Liver (tissue), 9 donors: ENCODE data around the gene PRDM8. TPM values are rescaled to one million over a fixed set of nuclear protein-coding genes. Genes with fewer than 3 reads are reported as not detected.

Source experiments
- DNase-seq: peaks from one replicate; pipeline ENCODE4 v3.0.0-alpha.2; 2017; ENCODE audit warnings: low spot score
- H3K27ac ChIP-seq, 2 donors: one replicate each; pipeline ENCODE4 v1.7.0; 2013; ENCODE audit warnings: inconsistent platforms in 2 of 2, low read length in 2 of 2, control low read depth in 1 of 2, low read depth in 1 of 2, mild to moderate bottlenecking in 1 of 2
- H3K27me3 ChIP-seq, 4 donors: one replicate each; pipeline versions ENCODE4 v1.6.1 to v1.7.0; 2013; ENCODE audit warnings: low read length in 3 of 4, inconsistent platforms in 1 of 4, mild to moderate bottlenecking in 1 of 4, moderate library complexity in 1 of 4; ENCODE audit not compliant: control insufficient read depth in 4 of 4, insufficient read depth in 4 of 4
- H3K36me3 ChIP-seq, 4 donors: one replicate each; pipeline versions ENCODE4 v1.6.1 to v1.7.0; 2013; ENCODE audit warnings: low read length in 3 of 4, mild to moderate bottlenecking in 3 of 4, low read depth in 1 of 4, moderate library complexity in 1 of 4; ENCODE audit not compliant: control insufficient read depth in 4 of 4, insufficient read depth in 3 of 4
- H3K4me1 ChIP-seq, 4 donors: one replicate each; pipeline versions ENCODE4 v1.6.1 to v1.7.0; 2013; ENCODE audit warnings: low read length in 3 of 4, mild to moderate bottlenecking in 3 of 4, moderate library complexity in 1 of 4; ENCODE audit not compliant: control insufficient read depth in 4 of 4, insufficient read depth in 4 of 4
- H3K4me3 ChIP-seq, 3 donors: one replicate each; pipeline versions ENCODE4 v1.6.1 to v1.7.0; 2013; ENCODE audit warnings: low read length in 3 of 3, control low read depth in 1 of 3, low read depth in 1 of 3, mild to moderate bottlenecking in 1 of 3
- H3K9ac ChIP-seq, 2 donors: one replicate each; pipeline ENCODE4 v1.7.0; 2013; ENCODE audit warnings: low read length in 2 of 2, mild to moderate bottlenecking in 2 of 2, moderate library complexity in 2 of 2, control low read depth in 1 of 2, low read depth in 1 of 2
- H3K9me3 ChIP-seq, 4 donors: one replicate each; pipeline versions ENCODE4 v1.6.1 to v1.7.0; 2013; ENCODE audit warnings: low read length in 3 of 4; ENCODE audit not compliant: control insufficient read depth in 4 of 4
- ATF3 ChIP-seq: IDR thresholded peaks from 2 replicates; pipeline ENCODE4 v1.6.1; 2016; ENCODE audit warnings: antibody characterized with exemption
- CTCF ChIP-seq: fragments of 150-350 bp; IDR thresholded peaks from 2 replicates; pipeline ENCODE4 v1.5.1; 2017; ENCODE audit warnings: improper control_type of control experiment, low read depth, low read length; ENCODE audit not compliant: missing input control
- EGR1 ChIP-seq, 2 donors: IDR thresholded peaks; 2 replicates each; pipeline ENCODE4 v1.6.1; 2016 to 2018; ENCODE audit warnings: antibody characterized with exemption in 2 of 2, low read depth in 2 of 2
- FOXA1 ChIP-seq: IDR thresholded peaks from 2 replicates; pipeline ENCODE4 v1.6.1; 2016; ENCODE audit warnings: antibody characterized with exemption
- FOXA2 ChIP-seq: IDR thresholded peaks from 2 replicates; pipeline ENCODE4 v1.6.1; 2016; ENCODE audit warnings: antibody characterized with exemption
- GABPA ChIP-seq, 2 donors: IDR thresholded peaks in 1 of 2; conservative IDR thresholded peaks in 1 of 2; 2 replicates each; pipeline ENCODE4 v1.6.1; 2016; ENCODE audit warnings: antibody characterized with exemption in 2 of 2, mild to moderate bottlenecking in 1 of 2, moderate library complexity in 1 of 2
- HNF4A ChIP-seq, 2 donors: conservative IDR thresholded peaks; 2 replicates each; pipeline ENCODE4 v1.6.1; 2016; ENCODE audit warnings: antibody characterized with exemption in 2 of 2, mild to moderate bottlenecking in 2 of 2
- HNF4G ChIP-seq: IDR thresholded peaks from 2 replicates; pipeline ENCODE4 v1.6.1; 2016; ENCODE audit warnings: antibody characterized with exemption
- JUND ChIP-seq, 2 donors: IDR thresholded peaks; 2 replicates each; pipeline ENCODE4 v1.6.1; 2016; ENCODE audit warnings: antibody characterized with exemption in 2 of 2
- MAX ChIP-seq: IDR thresholded peaks from 2 replicates; pipeline ENCODE4 v1.6.1; 2016; ENCODE audit warnings: antibody characterized with exemption
- REST ChIP-seq: IDR thresholded peaks from 2 replicates; pipeline ENCODE4 v1.6.1; 2016; ENCODE audit warnings: antibody characterized with exemption, mild to moderate bottlenecking
- SP1 ChIP-seq: IDR thresholded peaks from 2 replicates; pipeline ENCODE4 v1.6.1; 2018; ENCODE audit warnings: antibody characterized with exemption, mild to moderate bottlenecking
- TAF1 ChIP-seq: conservative IDR thresholded peaks from 2 replicates; pipeline ENCODE4 v1.6.1; 2016; ENCODE audit warnings: antibody characterized with exemption, mild to moderate bottlenecking
- ZBTB33 ChIP-seq: IDR thresholded peaks from 2 replicates; pipeline ENCODE4 v1.6.1; 2016; ENCODE audit warnings: antibody characterized with exemption
- WGBS: extraction: QIAGEN DNeasy Blood & Tissue Kit; methylation state at CpG from one replicate; pipeline ENCODE4 v1.1.7; 2013; 5-methylcytosine and 5-hydroxymethylcytosine counted together
- polyA plus RNA-seq, 2 donors: library from polyadenylated mRNA; stranded (reverse) in 1 of 2; unstranded in 1 of 2; fragments of 200-250 nt in 1 of 2; fragments of >200 nt in 1 of 2; fragmentation: Nextera tagmentation in 1 of 2; extraction: Ambion mirVana in 1 of 2; gene quantifications; one replicate each; pipeline versions ENCODE4 v1.2.1 to v1.2.3, GENCODE V29; 2013 to 2015
- total RNA-seq, 2 donors: library from RNA; depleted of rRNA; stranded (reverse); fragments of >200 nt; gene quantifications; one replicate each; pipeline ENCODE4 v1.2.3, GENCODE V29; 2014
- donor health status: healthy.
- donor health status: healthy.
- donor health status: healthy.
- donor health status: healthy.
- donor health status: healthy.

The PRDM8 gene
- total and polyA plus RNA-seq, 4 donors = 0.05 to 0.14 (median 0.08) TPM; not detected in 1

- Histone ChIP-seq H3K4me1 (peaks cover 6 to 17% (median 9%) of the 10 kb centered on the region in 4 donors), H3K4me3 (no peak overlapping the region), H3K36me3 (no peaks in the 10 kb centered on the region), H3K27me3 (peaks cover 2 to 5% (median 3%) of the 10 kb centered on the region in 4 donors), H3K9ac (no peak overlapping the region), H3K27ac (no peak overlapping the region), H3K9me3 (no peaks in the 10 kb centered on the region)
- TF ChIP-seq GABPA (IDR thresholded peaks at IDR 0.05 in 1 of 2, conservative IDR thresholded peaks at IDR 0.05 in 1 of 2) (no peak), SP1 (no peak), REST (no peak), ATF3 (no peak), FOXA2 (no peak), ZBTB33 (no peak), MAX (no peak), CTCF (no peak), TAF1 (no peak), HNF4G (no peak), JUND (IDR thresholded peaks at IDR 0.05) (no peak)
- 77% methylated on average over 9 of the region's 9 CpGs for WGBS
- no peak for DNase-seq
Observed at GRCh38 chr4:80206111-80206510, 8.8 kb downstream of the PRDM8 start.

GRCh38 chr4:80206521-80207171 lies 9.3 kb downstream of the PRDM8 start:
- Histone ChIP-seq H3K36me3 (no peaks in the 10 kb centered on the region), H3K4me1 (peaks cover 5 to 16% (median 7%) of the 10 kb centered on the region in 4 donors), H3K27ac (no peak overlapping the region), H3K9me3 (no peaks in the 10 kb centered on the region), H3K27me3 (peaks cover 0 to 3% (median 3%) of the 10 kb centered on the region in 4 donors), H3K9ac (no peak overlapping the region), H3K4me3 (no peak overlapping the region)
- WGBS = 36% methylated on average over 29 of the region's 29 CpGs
- DNase-seq = no peak
- TF ChIP-seq MAX (no peak), HNF4A (conservative IDR thresholded peaks at IDR 0.05) (no peak), ZBTB33 (no peak), CTCF (no peak), EGR1 (IDR thresholded peaks at IDR 0.05; ENCODE audit: low read depth in 2 of 2) (no peak), FOXA1 (no peak), JUND (IDR thresholded peaks at IDR 0.05) (no peak), TAF1 (no peak)
